Cerebellar nuclear complex (tissue), 1 donor: ENCODE results near the gene GPR37L1.

Source experiments
- DNase-seq, 2 experiments: peaks; one replicate each; lab custom pipeline; 2025; lab: John Stamatoyannopoulos, UW

GPR37L1 gene

GRCh38 chr1:202122639-202123335, at the start of gene GPR37L1:
Gene GPR37L1, plus strand, starts transcription at chr1:202122917. Its CDS starts 47 bp downstream, at chr1:202122964.
- no peak for DNase-seq

- no peak for DNase-seq
Observed at GRCh38 chr1:202073206-202073605, 49.5 kb upstream of the GPR37L1 start.

GRCh38 chr1:202074985-202075384, 47.7 kb upstream of the GPR37L1 start:
- DNase-seq, result no peak

GRCh38 chr1:202075389-202075788, 47.3 kb upstream of the GPR37L1 start:
- no peak for DNase-seq

GRCh38 chr1:202076050-202076511, 46.6 kb upstream of the GPR37L1 start:
- no peak for DNase-seq

- DNase-seq, result no peak
Observed at GRCh38 chr1:202078241-202078640, 44.5 kb upstream of the GPR37L1 start.

GRCh38 chr1:202081992-202082391, 40.7 kb upstream of the GPR37L1 start:
- no peak for DNase-seq

- DNase-seq, result no peak
Observed at GRCh38 chr1:202084791-202085681, 37.7 kb upstream of the GPR37L1 start.

GRCh38 chr1:202085682-202086373, 36.9 kb upstream of the GPR37L1 start:
- DNase-seq, result no peak

- no peak for DNase-seq
Observed at GRCh38 chr1:202086579-202087350, 36.0 kb upstream of the GPR37L1 start.

GRCh38 chr1:202088206-202088605, 34.5 kb upstream of the GPR37L1 start:
- DNase-seq, result no peak

GRCh38 chr1:202090994-202091393, 31.7 kb upstream of the GPR37L1 start:
- DNase-seq, result no peak

- no peak for DNase-seq
Observed at GRCh38 chr1:202093858-202094257, 28.9 kb upstream of the GPR37L1 start.

GRCh38 chr1:202101184-202101583, 21.5 kb upstream of the GPR37L1 start:
- no peak for DNase-seq

GRCh38 chr1:202104073-202104472, 18.6 kb upstream of the GPR37L1 start:
- DNase-seq, result no peak

- no peak for DNase-seq
Observed at GRCh38 chr1:202105571-202106339, 17.0 kb upstream of the GPR37L1 start.

GRCh38 chr1:202106340-202107254, 16.1 kb upstream of the GPR37L1 start:
- DNase-seq, result no peak

- no peak for DNase-seq
Observed at GRCh38 chr1:202107321-202107761, 15.4 kb upstream of the GPR37L1 start.
